Esophagus squamous epithelium (tissue), 5 donors: ENCODE data around the gene MVB12B. TPM values are rescaled to one million over a fixed set of nuclear protein-coding genes. Genes with fewer than 3 reads are reported as not detected.
"Not testable (repeated sequence)": the region's sequence is repeated elsewhere in the genome, so short reads cannot be mapped to it uniquely, and the experiment has no call there.

Experiments
- DNase-seq: peaks from one replicate; lab custom pipeline; 2025; lab: John Stamatoyannopoulos, UW
- H3K27ac ChIP-seq, 4 donors: fragments of 200-600 bp; sonication (generic); one replicate each; pipeline ENCODE4 v1.5.1; 2016 to 2019; ENCODE audit warnings: mild to moderate bottlenecking in 1 of 4
- H3K27me3 ChIP-seq, 4 donors: fragments of 200-600 bp; sonication (generic); 1 replicate in 3 of 4; 2 replicates in 1 of 4; pipeline versions ENCODE4 v1.5.1 to v1.6.0; 2017 to 2021; ENCODE audit warnings: antibody characterized with exemption in 1 of 4
- H3K36me3 ChIP-seq, 3 donors: fragments of 200-600 bp; sonication (generic); one replicate each; pipeline ENCODE4 v1.5.1; 2016 to 2019
- H3K4me1 ChIP-seq, 3 donors: fragments of 200-600 bp; sonication (generic); one replicate each; pipeline ENCODE4 v1.5.1; 2017 to 2019
- H3K4me3 ChIP-seq, 4 donors: fragments of 200-600 bp; sonication (generic); 1 replicate in 3 of 4; 2 replicates in 1 of 4; pipeline ENCODE4 v1.5.1; 2016 to 2019; ENCODE audit warnings: mild to moderate bottlenecking in 2 of 4, moderate library complexity in 1 of 4
- H3K9me3 ChIP-seq, 3 donors: fragments of 200-600 bp; sonication (generic); one replicate each; pipeline ENCODE4 v1.5.1; 2016 to 2019
- POLR2A ChIP-seq, 4 donors: fragments of 450-650 bp; IDR thresholded peaks; one replicate each; pipeline ENCODE4 v1.6.1; 2017; ENCODE audit warnings: antibody characterized with exemption in 4 of 4, mild to moderate bottlenecking in 4 of 4, moderate library complexity in 3 of 4
- WGBS, 2 donors: methylation state at CpG; one replicate each; pipeline ENCODE4 v1.1.5; 2018; 5-methylcytosine and 5-hydroxymethylcytosine counted together
- intact Hi-C: fragments of 100-400 bp; cut with DNase I; formaldehyde crosslinking; loops from one replicate; pipeline ENCODE4 v1.15.0; 2022
- total RNA-seq, 4 donors: library from RNA; depleted of rRNA; stranded (reverse); fragments of >200 nt; gene quantifications; one replicate each; pipeline ENCODE4 v1.1.0, GENCODE V29; 2016
- TF ChIP-seq, protein P1 (sequence below), 6 experiments: fragments of 450-650 bp in 4 of 6; fragments of 200-600 bp in 2 of 6; sonication (generic) in 2 of 6; IDR thresholded peaks; one replicate each; pipeline ENCODE4 v1.5.1; 2016 to 2019; ENCODE audit warnings: antibody characterized with exemption in 6 of 6, mild to moderate bottlenecking in 4 of 6, moderate library complexity in 4 of 6
- donor health status: DM: yes; HTN: yes; CAD: no.

Gene MVB12B
- total RNA-seq, 4 donors from 2014 or later, result 3.2 to 13.2 (median 5.3) TPM

GRCh38 chr9:126536131-126536530, 209.5 kb downstream of the MVB12B start:
- no peak for DNase-seq
- no peaks in the 10 kb centered on the region for H3K9me3 ChIP-seq
- no peak overlapping the region for H3K4me3 ChIP-seq
- WGBS, 2 donors, result 75 to 85% methylated on average over 7 of the region's 7 CpGs
- intact Hi-C loops, result no loop called here
- peaks cover 0 to 7% (median 0%) of the 10 kb centered on the region in 3 donors for H3K4me1 ChIP-seq
- peaks cover 0 to 85% (median 0%) of the 10 kb centered on the region in 4 donors for H3K27me3 ChIP-seq
- H3K36me3 ChIP-seq, result no peaks in the 10 kb centered on the region
- no peak overlapping the region for H3K27ac ChIP-seq
- TF ChIP-seq, protein P1, sequence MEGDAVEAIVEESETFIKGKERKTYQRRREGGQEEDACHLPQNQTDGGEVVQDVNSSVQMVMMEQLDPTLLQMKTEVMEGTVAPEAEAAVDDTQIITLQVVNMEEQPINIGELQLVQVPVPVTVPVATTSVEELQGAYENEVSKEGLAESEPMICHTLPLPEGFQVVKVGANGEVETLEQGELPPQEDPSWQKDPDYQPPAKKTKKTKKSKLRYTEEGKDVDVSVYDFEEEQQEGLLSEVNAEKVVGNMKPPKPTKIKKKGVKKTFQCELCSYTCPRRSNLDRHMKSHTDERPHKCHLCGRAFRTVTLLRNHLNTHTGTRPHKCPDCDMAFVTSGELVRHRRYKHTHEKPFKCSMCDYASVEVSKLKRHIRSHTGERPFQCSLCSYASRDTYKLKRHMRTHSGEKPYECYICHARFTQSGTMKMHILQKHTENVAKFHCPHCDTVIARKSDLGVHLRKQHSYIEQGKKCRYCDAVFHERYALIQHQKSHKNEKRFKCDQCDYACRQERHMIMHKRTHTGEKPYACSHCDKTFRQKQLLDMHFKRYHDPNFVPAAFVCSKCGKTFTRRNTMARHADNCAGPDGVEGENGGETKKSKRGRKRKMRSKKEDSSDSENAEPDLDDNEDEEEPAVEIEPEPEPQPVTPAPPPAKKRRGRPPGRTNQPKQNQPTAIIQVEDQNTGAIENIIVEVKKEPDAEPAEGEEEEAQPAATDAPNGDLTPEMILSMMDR (IDR thresholded peaks at IDR 0.05), result no peak
- TF ChIP-seq POLR2A (IDR thresholded peaks at IDR 0.05), result no peak

DNA sequence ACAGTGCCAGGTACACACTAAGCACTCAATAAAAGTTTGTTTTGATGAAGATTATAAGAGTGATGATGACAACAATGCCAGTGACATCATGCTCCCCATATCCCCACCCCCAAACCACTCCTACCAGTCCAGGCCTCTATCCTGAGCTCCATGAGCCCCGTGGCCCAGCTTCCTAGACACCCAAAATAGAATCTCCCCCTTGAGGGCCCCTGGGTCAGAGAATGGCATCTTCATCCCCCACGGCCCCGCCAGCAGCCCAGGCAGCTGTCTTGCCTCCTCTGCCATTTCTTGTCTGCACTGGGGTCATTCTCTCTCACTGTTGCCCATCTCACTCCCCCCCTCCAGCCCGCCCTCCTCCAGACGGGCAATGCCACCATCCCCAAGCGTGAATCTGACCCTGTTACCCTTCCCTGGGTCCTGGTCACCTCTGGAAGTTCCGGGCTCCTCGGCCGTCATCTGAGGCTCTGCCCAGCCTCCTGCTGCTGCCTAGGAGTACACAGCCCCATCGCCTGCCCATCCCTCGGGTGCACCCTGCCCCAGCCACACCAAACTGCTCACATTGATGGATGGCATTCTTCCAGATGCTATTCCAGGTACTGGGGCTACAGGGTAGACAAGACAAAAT, 210.3 kb downstream of the MVB12B start:
- DNase-seq, result no peak
- intact Hi-C loops, result no loop called here
- TF ChIP-seq, protein P1 (IDR thresholded peaks at IDR 0.05), result no peak
- TF ChIP-seq POLR2A (IDR thresholded peaks at IDR 0.05), result no peak
- Histone ChIP-seq H3K27me3 (peaks cover 0 to 83% (median 0%) of the 10 kb centered on the region in 4 donors), H3K27ac (no peak overlapping the region), H3K9me3 (no peaks in the 10 kb centered on the region), H3K4me3 (no peak overlapping the region), H3K4me1 (peaks cover 0 to 7% (median 0%) of the 10 kb centered on the region in 3 donors), H3K36me3 (no peaks in the 10 kb centered on the region)
- WGBS, 2 donors, result 78 to 83% methylated on average over 11 of the region's 11 CpGs

GRCh38 chr9:126538550-126538949, 211.9 kb downstream of the MVB12B start:
- Histone ChIP-seq H3K9me3 (no peaks in the 10 kb centered on the region), H3K27me3 (peaks cover 0 to 69% (median 0%) of the 10 kb centered on the region in 4 donors), H3K27ac (no peak overlapping the region), H3K36me3 (no peaks in the 10 kb centered on the region), H3K4me3 (no peak overlapping the region), H3K4me1 (no peaks in the 10 kb centered on the region)
- intact Hi-C loops, result no loop called here
- TF ChIP-seq, protein P1 (IDR thresholded peaks at IDR 0.05), result no peak
- TF ChIP-seq POLR2A (IDR thresholded peaks at IDR 0.05), result no peak
- no peak for DNase-seq
- 55 to 88% methylated on average over 1 of the region's 1 CpG for WGBS, 2 donors

- H3K4me1 ChIP-seq, intact Hi-C loops, DNase-seq, H3K4me3 ChIP-seq, H3K27ac ChIP-seq, H3K9me3 ChIP-seq, H3K36me3 ChIP-seq: not testable (repeated sequence)
- H3K27me3 ChIP-seq, result peaks cover 0 to 51% (median 0%) of the 10 kb centered on the region in 4 donors
- WGBS, 2 donors, result 71 to 74% methylated on average over 9 of the region's 9 CpGs
These were observed 213.8 kb downstream of the MVB12B start for GRCh38 chr9:126540398-126540797.

GRCh38 chr9:126543490-126543889, 216.9 kb downstream of the MVB12B start:
- intact Hi-C loops, result no loop called here

More at GRCh38 chr9:126543490-126543889, 216.9 kb downstream of the MVB12B start:
- Histone ChIP-seq H3K4me3 (no peak overlapping the region), H3K36me3 (no peaks in the 10 kb centered on the region), H3K4me1 (no peaks in the 10 kb centered on the region), H3K27me3 (peaks cover 0 to 36% (median 0%) of the 10 kb centered on the region in 4 donors), H3K9me3 (no peaks in the 10 kb centered on the region), H3K27ac (no peak overlapping the region)
- 88 to 95% methylated on average over 3 of the region's 3 CpGs for WGBS, 2 donors
- TF ChIP-seq POLR2A (IDR thresholded peaks at IDR 0.05), result no peak
- TF ChIP-seq, protein P1 (IDR thresholded peaks at IDR 0.05), result no peak
- no peak for DNase-seq
